DOHH2 (cell line): Measurements from ENCODE around the gene SOCS2.
A peak's percentile ranks its signal among the peaks of the same experiment; 100 is the strongest.

Source experiments
- H3F3A ChIP-seq: fragments of 200-600 bp; sonication (generic), shearing (Covaris generic); 2 replicates; pipeline ENCODE4 v1.6.0; 2016; ENCODE audit warnings: antibody characterized with exemption, mild to moderate bottlenecking; ENCODE audit not compliant: control insufficient read depth, insufficient read depth
- H3K27ac ChIP-seq: fragments of 200-600 bp; sonication (generic); 2 replicates; pipeline ENCODE4 v1.5.1; 2014; ENCODE audit warnings: low read depth, mild to moderate bottlenecking, low read length, moderate library complexity
- H3K27me3 ChIP-seq: fragments of 200-600 bp; sonication (generic); 2 replicates; pipeline ENCODE4 v1.6.1; 2014; ENCODE audit warnings: mild to moderate bottlenecking, low read length, mixed read lengths; ENCODE audit not compliant: control insufficient read depth
- H3K36me3 ChIP-seq: fragments of 200-600 bp; sonication (generic); 2 replicates; pipeline ENCODE4 v1.6.1; 2014; ENCODE audit warnings: mild to moderate bottlenecking, low read length, moderate library complexity, mixed read lengths; ENCODE audit not compliant: control insufficient read depth
- H3K4me1 ChIP-seq: fragments of 200-600 bp; sonication (generic); 2 replicates; pipeline ENCODE4 v1.6.1; 2014; ENCODE audit warnings: mild to moderate bottlenecking, low read length, mixed read lengths; ENCODE audit not compliant: control insufficient read depth
- H3K4me2 ChIP-seq: fragments of 200-600 bp; sonication (generic); 2 replicates; pipeline ENCODE4 v1.6.0; 2014; ENCODE audit warnings: mild to moderate bottlenecking, low read length, moderate library complexity
- H3K4me3 ChIP-seq: fragments of 200-600 bp; sonication (generic); 2 replicates; pipeline ENCODE4 v1.5.1; 2014; ENCODE audit warnings: mild to moderate bottlenecking, low read length, mixed read lengths
- H3K79me2 ChIP-seq: fragments of 200-600 bp; sonication (generic); 2 replicates; pipeline ENCODE4 v1.6.1; 2014; ENCODE audit warnings: mild to moderate bottlenecking, low read length, mixed read lengths; ENCODE audit not compliant: control insufficient read depth
- H3K9me2 ChIP-seq: fragments of 200-600 bp; sonication (generic); replicated peaks from 2 replicates; pipeline ENCODE4 v1.6.1; 2014; ENCODE audit warnings: mild to moderate bottlenecking, low read length, mixed read lengths; ENCODE audit not compliant: control insufficient read depth
- H3K9me3 ChIP-seq: fragments of 200-600 bp; sonication (generic); 2 replicates; pipeline ENCODE4 v1.6.1; 2014; ENCODE audit warnings: antibody characterized with exemption, low read length, mixed read lengths; ENCODE audit not compliant: control insufficient read depth, insufficient read depth
- H4K20me1 ChIP-seq: fragments of 200-600 bp; sonication (generic); 2 replicates; pipeline ENCODE4 v1.6.0; 2014; ENCODE audit warnings: low read depth, mild to moderate bottlenecking, antibody characterized with exemption, low read length, moderate library complexity; ENCODE audit not compliant: control insufficient read depth, insufficient read depth
- EZH2phosphoT487 ChIP-seq: fragments of 200-600 bp; sonication (generic); IDR thresholded peaks from 2 replicates; pipeline ENCODE4 v1.6.1; 2017; ENCODE audit warnings: borderline replicate concordance, mild to moderate bottlenecking, antibody characterized with exemption, low read length, moderate library complexity, mixed read lengths
- TF ChIP-seq, protein P1 (sequence below): fragments of 200-600 bp; sonication (generic); IDR thresholded peaks from one replicate; pipeline ENCODE4 v1.5.1; 2014; ENCODE audit warnings: antibody characterized with exemption, mild to moderate bottlenecking, low read depth, low read length; ENCODE audit not compliant: poor library complexity, severe bottlenecking

The SOCS2 gene, protein sequence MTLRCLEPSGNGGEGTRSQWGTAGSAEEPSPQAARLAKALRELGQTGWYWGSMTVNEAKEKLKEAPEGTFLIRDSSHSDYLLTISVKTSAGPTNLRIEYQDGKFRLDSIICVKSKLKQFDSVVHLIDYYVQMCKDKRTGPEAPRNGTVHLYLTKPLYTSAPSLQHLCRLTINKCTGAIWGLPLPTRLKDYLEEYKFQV

DNA sequence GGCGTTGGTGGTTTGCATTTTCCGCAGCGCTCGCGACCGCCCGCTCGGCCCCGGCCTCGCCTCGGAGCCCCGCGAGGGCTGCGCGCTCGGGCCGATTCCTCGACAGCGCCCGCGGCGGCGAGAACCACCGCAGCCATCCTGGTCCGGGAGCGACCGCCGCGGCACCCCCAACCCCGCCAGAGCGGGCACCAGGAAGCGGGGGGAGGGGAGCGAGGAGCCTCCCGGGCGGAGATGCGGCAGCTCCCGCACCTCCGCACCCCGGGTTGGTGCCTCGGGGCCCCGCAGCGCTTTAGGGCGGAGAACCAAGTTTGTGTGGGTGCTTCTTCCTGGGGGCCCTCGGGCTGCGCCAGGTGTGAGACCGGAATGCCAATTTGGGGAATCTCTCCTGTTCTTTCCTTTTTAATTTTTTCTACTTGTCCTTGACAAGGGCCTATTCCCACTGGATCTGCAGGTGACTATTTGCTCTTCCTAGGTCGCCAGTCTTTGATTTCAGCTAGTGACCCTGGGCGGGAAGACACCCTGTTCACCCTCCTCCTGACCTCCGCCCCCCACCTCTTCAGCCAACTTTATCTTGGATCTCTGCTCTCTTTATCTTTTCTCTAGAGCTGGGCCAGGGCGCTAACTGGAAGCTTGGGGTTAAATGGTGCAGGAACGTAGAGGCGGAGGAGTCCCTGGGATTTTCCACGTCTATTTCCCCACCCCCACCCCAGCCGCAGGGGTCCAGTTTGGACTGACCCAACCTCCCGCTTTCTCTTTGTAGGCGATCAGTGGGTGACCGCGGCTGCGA lies at the start of gene SOCS2:
Gene SOCS2, plus strand, starts transcription at position 751 of the 787 bp plus-strand sequence. CDS start 223 bp downstream, outside the sequence.
- Histone ChIP-seq H3K4me3 (peak within 1 kb of the TSS; percentile 48; the same call in 1 of the 2 replicates), H3K36me3 (no peaks in the 10 kb centered on the region), H4K20me1 (peaks cover 4% of the 10 kb centered on the region; the same call in 1 of the 2 replicates), H3K9me2 (no peaks in the 10 kb centered on the region), H3K4me2 (peak within 1 kb of the TSS; percentile 79), H3K4me1 (peaks cover 23% of the 10 kb centered on the region), H3K79me2 (no peaks in the 10 kb centered on the region), H3K27me3 (peaks cover 94% of the 10 kb centered on the region), H3K27ac (no peak within 1 kb of the TSS), H3F3A (peaks cover 4% of the 10 kb centered on the region; the same call in 1 of the 2 replicates), H3K9me3 (no peaks in the 10 kb centered on the region)
- peak; percentile 78; the same call in 1 of the 2 replicates for TF ChIP-seq EZH2phosphoT487
- TF ChIP-seq, protein P1, sequence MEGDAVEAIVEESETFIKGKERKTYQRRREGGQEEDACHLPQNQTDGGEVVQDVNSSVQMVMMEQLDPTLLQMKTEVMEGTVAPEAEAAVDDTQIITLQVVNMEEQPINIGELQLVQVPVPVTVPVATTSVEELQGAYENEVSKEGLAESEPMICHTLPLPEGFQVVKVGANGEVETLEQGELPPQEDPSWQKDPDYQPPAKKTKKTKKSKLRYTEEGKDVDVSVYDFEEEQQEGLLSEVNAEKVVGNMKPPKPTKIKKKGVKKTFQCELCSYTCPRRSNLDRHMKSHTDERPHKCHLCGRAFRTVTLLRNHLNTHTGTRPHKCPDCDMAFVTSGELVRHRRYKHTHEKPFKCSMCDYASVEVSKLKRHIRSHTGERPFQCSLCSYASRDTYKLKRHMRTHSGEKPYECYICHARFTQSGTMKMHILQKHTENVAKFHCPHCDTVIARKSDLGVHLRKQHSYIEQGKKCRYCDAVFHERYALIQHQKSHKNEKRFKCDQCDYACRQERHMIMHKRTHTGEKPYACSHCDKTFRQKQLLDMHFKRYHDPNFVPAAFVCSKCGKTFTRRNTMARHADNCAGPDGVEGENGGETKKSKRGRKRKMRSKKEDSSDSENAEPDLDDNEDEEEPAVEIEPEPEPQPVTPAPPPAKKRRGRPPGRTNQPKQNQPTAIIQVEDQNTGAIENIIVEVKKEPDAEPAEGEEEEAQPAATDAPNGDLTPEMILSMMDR, result no peak

DNA sequence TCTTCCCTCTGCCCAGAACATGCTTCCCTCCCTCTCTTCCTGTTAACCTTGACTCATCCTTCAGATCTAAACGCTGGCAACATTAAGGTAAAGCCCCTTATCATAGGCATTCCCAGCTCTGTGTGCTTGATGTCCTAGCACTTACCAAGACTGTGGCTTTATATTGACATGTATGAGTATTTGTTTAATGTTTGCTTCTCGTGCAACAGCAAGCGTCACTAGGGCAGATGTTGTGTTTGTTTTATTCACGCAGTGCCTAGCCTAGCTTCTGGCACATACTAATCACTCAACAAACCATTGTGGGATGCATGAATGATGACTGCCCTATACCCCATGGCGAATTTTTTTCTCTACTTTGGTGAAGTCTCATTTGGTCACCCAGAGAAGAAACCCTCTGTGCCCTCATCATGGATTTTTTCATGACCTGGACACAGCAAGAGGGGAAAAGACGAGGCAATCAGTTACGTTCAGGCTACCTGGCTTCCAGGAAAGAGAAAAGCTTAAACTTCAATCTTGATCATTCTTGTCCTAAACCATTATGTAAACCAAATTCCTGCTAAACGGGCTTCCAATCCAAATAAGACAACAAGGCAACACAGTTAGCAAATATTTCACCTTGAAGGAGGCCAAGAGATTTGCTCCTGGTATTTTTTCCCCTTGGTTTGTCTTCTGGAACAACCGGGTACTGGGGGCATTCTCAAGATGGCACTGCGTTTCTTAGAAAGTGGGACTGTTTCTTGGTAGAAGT lies 47.9 kb upstream of the SOCS2 start:
- no peaks in the 10 kb centered on the region for H3F3A ChIP-seq
- no peaks in the 10 kb centered on the region for H3K4me1 ChIP-seq
- H3K79me2 ChIP-seq, result no peaks in the 10 kb centered on the region
- TF ChIP-seq, protein P1, result no peak
- TF ChIP-seq EZH2phosphoT487, result no peak
- no peak overlapping the region for H3K4me2 ChIP-seq
- no peaks in the 10 kb centered on the region for H4K20me1 ChIP-seq
- no peaks in the 10 kb centered on the region for H3K9me2 ChIP-seq
- H3K4me3 ChIP-seq, result no peak overlapping the region
- no peaks in the 10 kb centered on the region for H3K9me3 ChIP-seq
- peaks cover 31% of the 10 kb centered on the region for H3K27me3 ChIP-seq
- H3K36me3 ChIP-seq, result no peaks in the 10 kb centered on the region
- H3K27ac ChIP-seq, result no peak overlapping the region

DNA sequence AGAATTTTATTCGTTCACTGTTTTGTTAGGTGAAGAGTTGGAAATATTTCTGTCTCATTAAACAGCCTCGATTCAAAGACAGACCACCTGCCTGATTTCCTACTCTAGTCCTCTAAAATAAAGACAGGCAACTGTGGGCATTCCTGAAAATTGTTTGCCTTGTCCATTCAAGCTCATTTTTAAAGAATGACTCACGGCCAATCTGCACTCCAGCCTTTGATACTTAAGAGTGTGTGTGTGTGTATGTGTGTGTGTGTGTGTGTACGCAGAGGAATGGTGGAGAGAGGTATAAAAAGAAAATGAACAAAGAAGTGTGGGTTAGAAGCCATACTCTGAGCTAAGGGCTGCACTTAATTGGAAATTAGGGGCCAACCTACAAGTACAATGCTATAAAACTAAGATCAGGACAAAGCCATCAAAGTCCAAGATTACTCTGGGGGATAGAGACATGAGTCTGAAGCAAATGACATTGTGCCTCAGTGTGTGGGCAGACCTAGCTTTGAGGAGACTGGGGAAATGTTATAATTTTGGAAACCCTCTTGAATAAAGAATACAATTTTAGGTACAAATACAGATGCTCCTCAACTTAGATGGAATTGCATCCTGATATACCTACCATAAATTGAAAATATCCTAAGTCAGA lies 45.6 kb upstream of the SOCS2 start:
- Histone ChIP-seq H3F3A (no peaks in the 10 kb centered on the region), H3K36me3 (no peaks in the 10 kb centered on the region), H3K79me2 (no peaks in the 10 kb centered on the region), H3K4me3 (no peak overlapping the region), H3K9me2 (no peaks in the 10 kb centered on the region), H3K27ac (no peak overlapping the region), H3K4me1 (no peaks in the 10 kb centered on the region), H3K9me3 (no peaks in the 10 kb centered on the region), H3K27me3 (peaks cover 21% of the 10 kb centered on the region), H4K20me1 (no peaks in the 10 kb centered on the region), H3K4me2 (no peak overlapping the region)
- TF ChIP-seq, protein P1, result no peak
- no peak for TF ChIP-seq EZH2phosphoT487
